ENCODE data around the gene ACVR1. TPM values are rescaled to one million over a fixed set of nuclear protein-coding genes. Genes with fewer than 3 reads are reported as not detected.

Gene ACVR1
- total RNA-seq, 1 experiment from 2014 or later, result 17.1 TPM

DNA sequence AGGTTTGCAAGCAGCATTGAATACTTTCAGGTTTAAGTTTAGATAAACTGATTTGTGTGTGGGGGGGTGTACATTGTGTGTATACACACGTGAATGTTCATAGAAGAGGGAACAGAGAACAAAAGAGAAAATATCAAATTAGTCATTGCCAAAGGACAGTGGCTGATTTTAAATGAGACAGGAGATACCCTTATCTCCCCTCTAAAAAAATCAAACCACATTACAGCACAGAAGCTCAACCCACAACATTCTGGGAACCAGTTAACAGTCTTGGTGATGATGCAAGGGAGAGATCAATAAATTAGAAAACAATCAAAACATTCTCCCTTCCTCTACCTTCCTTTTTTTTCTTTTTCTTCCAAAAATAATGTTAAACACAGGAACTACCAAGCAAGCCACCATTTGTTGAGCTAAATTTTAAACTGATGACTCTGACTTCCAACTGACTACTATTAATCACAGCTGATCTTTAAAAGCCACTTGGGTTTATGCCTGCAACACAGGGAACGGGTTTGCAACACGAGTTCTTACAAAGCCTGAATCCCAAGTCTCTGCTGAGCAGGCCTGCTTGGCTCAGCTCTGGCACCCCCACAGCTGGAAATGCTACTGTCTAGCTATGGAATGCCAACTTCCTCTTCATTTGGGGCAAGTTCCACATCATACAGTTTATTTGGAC lies 128.3 kb downstream of the ACVR1 start:
- no TSS peak for BruUV-seq (replicated peaks)
- DNase-seq (ENCODE audit: low spot score), result peak; percentile 23
- H3K4me1 ChIP-seq (ENCODE audit: insufficient read depth, low read length, poor library complexity, severe bottlenecking), result peaks cover 37% of the 10 kb centered on the region
- H3K9me3 ChIP-seq (ENCODE audit: low read depth, low read length, poor library complexity, severe bottlenecking), result no peaks in the 10 kb centered on the region
- H3K27ac ChIP-seq (ENCODE audit: low read depth, low read length, poor library complexity, severe bottlenecking), result peak overlapping the region; percentile 17
- intact Hi-C loops (cut with micrococcal nuclease; ENCODE audit: unreplicated experiment), result no loop called here
- H3K36me3 ChIP-seq (ENCODE audit: insufficient read depth, low read length, poor library complexity, severe bottlenecking), result no peaks in the 10 kb centered on the region
- no peak for TF ChIP-seq CTCF (conservative IDR thresholded peaks at IDR 0.05; ENCODE audit: low read depth, low read length)
- TF ChIP-seq EZH2 (IDR thresholded peaks at IDR 0.05; ENCODE audit: borderline replicate concordance, low read depth, low read length, poor library complexity, severe bottlenecking), result no peak
- POLR2A ChIA-PET (ENCODE audit: low non-redundant PET), result no interaction called here
- no peak overlapping the region for H3K4me3 ChIP-seq (ENCODE audit: low read depth, low read length, poor library complexity, severe bottlenecking)
- no peaks in the 10 kb centered on the region for H3K27me3 ChIP-seq (replicated peaks; ENCODE audit: insufficient read depth, low read depth, low read length, poor library complexity)
- CTCF ChIA-PET, result no interaction called here

DNA sequence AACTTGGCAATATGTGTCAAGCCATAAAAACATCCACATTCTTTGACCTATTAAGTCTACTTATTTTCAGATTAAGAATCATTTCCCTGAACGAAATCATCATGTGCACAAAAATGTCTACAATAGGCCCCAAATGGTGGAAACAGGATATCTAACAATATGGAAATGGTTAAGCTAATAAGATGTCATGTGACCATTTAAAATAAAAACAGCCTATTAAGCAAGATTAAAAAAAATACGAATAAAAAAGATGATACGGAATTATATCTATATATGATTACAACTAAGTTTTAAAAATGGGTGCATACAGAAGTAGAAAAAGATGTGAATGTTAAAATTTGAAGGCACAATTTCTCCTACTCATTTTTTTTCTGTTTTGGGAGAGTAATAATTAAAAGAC lies 128.8 kb downstream of the ACVR1 start:
- BruUV-seq (replicated peaks), result no TSS peak
- H3K9me3 ChIP-seq (ENCODE audit: low read depth, low read length, poor library complexity, severe bottlenecking), result no peaks in the 10 kb centered on the region
- H3K4me1 ChIP-seq (ENCODE audit: insufficient read depth, low read length, poor library complexity, severe bottlenecking), result peaks cover 37% of the 10 kb centered on the region
- DNase-seq (ENCODE audit: low spot score), result no peak
- peak overlapping the region; percentile 17 for H3K27ac ChIP-seq (ENCODE audit: low read depth, low read length, poor library complexity, severe bottlenecking)
- CTCF ChIA-PET, result no interaction called here
- H3K27me3 ChIP-seq (replicated peaks; ENCODE audit: insufficient read depth, low read depth, low read length, poor library complexity), result no peaks in the 10 kb centered on the region
- no peak overlapping the region for H3K4me3 ChIP-seq (ENCODE audit: low read depth, low read length, poor library complexity, severe bottlenecking)
- POLR2A ChIA-PET (ENCODE audit: low non-redundant PET), result no interaction called here
- intact Hi-C loops (cut with micrococcal nuclease; ENCODE audit: unreplicated experiment), result no loop called here
- no peak for TF ChIP-seq CTCF (conservative IDR thresholded peaks at IDR 0.05; ENCODE audit: low read depth, low read length)
- no peak for TF ChIP-seq EZH2 (IDR thresholded peaks at IDR 0.05; ENCODE audit: borderline replicate concordance, low read depth, low read length, poor library complexity, severe bottlenecking)
- no peaks in the 10 kb centered on the region for H3K36me3 ChIP-seq (ENCODE audit: insufficient read depth, low read length, poor library complexity, severe bottlenecking)

GRCh38 chr2:157746234-157746950 lies 129.7 kb downstream of the ACVR1 start:
- no peak overlapping the region for H3K4me3 ChIP-seq (ENCODE audit: low read depth, low read length, poor library complexity, severe bottlenecking)
- H3K27ac ChIP-seq (ENCODE audit: low read depth, low read length, poor library complexity, severe bottlenecking), result no peak overlapping the region
- H3K4me1 ChIP-seq (ENCODE audit: insufficient read depth, low read length, poor library complexity, severe bottlenecking), result peaks cover 31% of the 10 kb centered on the region
- no peaks in the 10 kb centered on the region for H3K36me3 ChIP-seq (ENCODE audit: insufficient read depth, low read length, poor library complexity, severe bottlenecking)
- ChIA-PET POLR2A (ENCODE audit: low non-redundant PET) (no interaction called here), CTCF (no interaction called here)
- intact Hi-C loops (cut with micrococcal nuclease; ENCODE audit: unreplicated experiment), result no loop called here
- H3K9me3 ChIP-seq (ENCODE audit: low read depth, low read length, poor library complexity, severe bottlenecking), result no peaks in the 10 kb centered on the region
- BruUV-seq (replicated peaks), result no TSS peak
- DNase-seq (ENCODE audit: low spot score), result no peak
- TF ChIP-seq CTCF (conservative IDR thresholded peaks at IDR 0.05; ENCODE audit: low read depth, low read length) (no peak), EZH2 (IDR thresholded peaks at IDR 0.05; ENCODE audit: borderline replicate concordance, low read depth, low read length, poor library complexity, severe bottlenecking) (no peak)
- no peaks in the 10 kb centered on the region for H3K27me3 ChIP-seq (replicated peaks; ENCODE audit: insufficient read depth, low read depth, low read length, poor library complexity)
